AG09309 (cell line): Measurements from ENCODE around the gene DENND4B.

Source experiments
- DNase-seq: peaks from one replicate; pipeline ENCODE4 v3.0.0-alpha.2; 2010; ENCODE audit warnings: low read depth
- H3K4me3 ChIP-seq: 2 replicates; pipeline ENCODE4 v1.5.1; 2011; ENCODE audit warnings: mild to moderate bottlenecking, low read depth, low read length, moderate library complexity; ENCODE audit not compliant: control insufficient read depth
- CTCF ChIP-seq: IDR thresholded peaks from 2 replicates; pipeline ENCODE4 v1.5.1; 2011; ENCODE audit warnings: mild to moderate bottlenecking, low read depth, low read length, inconsistent platforms; ENCODE audit not compliant: insufficient read depth, control insufficient read depth; ENCODE audit errors: missing control alignments

DENND4B gene

GRCh38 chr1:153968408-153968807 is 21.9 kb upstream of the DENND4B start:
- no peak for DNase-seq
- TF ChIP-seq CTCF, result no peak
- peak overlapping the region; percentile 62 for H3K4me3 ChIP-seq

DNA sequence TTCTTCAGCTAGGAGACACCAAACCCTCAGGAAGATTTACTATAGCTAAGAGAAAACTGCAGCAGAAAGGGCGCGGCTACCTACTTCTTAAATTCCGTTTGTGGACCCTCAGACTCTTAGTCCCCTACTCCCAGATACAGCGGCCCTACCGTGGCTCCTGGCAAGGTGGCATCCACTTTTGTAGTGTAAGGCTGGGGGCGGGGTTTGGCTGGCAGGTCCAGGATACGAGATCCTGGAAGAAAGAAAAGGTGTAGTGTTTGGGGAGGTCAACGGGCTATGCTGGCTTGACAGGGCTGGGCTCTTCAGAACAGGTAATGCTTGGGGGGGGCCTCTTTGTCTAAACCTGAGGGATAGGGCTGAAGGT is 21.5 kb upstream of the DENND4B start:
- DNase-seq, result no peak
- no peak for TF ChIP-seq CTCF
- H3K4me3 ChIP-seq, result peak overlapping the region; percentile 62

GRCh38 chr1:153967107-153967999 is 20.8 kb upstream of the DENND4B start, which contains the start of gene CREB3L4:
TSS of gene CREB3L4 (plus strand) at chr1:153967902. CDS start at chr1:153968526, 624 bp downstream.
- TF ChIP-seq CTCF, result peak; percentile 42
- DNase-seq, result peak; percentile 89
- peak within 1 kb of the TSS; percentile 62 for H3K4me3 ChIP-seq

GRCh38 chr1:153963850-153964331 is 17.4 kb upstream of the DENND4B start:
- DNase-seq, result no peak
- H3K4me3 ChIP-seq, result peak overlapping the region; percentile 81
- TF ChIP-seq CTCF, result no peak

DNA sequence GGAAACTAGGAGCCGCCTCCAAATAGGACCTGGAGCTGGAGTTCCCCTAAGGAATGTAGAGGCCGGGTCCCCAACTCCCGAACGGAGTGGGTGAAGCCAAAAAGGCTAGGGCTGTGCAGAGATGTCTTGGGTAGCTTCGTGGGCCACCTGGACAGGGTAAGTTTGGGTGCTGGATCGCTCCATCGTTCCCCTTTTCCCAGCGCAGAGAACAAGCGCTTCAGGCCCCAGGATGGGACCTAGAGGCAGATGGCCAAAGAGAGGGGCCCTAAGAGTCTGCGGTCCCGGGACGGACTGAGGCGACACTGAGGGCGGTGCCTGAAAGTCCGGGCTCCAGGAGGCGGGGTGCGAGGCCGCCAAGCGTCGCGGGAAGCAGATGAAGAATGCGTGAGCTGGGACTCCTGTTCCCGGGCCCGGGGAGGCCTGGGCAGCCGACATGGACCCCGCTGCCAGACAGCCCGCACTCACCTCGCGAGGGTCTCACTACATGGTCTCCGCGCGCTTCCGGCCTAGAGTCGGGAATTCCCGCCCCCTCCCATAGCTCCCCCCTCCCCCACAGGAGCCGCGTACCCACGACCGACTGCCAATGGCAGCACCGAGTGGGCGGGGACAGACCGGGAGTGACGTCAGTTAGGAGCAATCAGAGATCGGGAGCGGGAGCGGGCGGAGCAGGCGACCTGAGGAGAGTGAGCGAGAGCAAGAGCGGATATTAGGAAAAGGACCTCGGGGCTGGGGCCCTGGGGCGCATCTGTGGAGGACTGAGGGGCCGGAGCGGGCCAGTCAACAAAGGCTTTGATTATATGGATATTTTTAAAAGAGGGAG is 16.7 kb upstream of the DENND4B start, which contains the start of gene SLC39A1:
Gene SLC39A1, minus strand, starts transcription at position 508 of the 820 bp plus-strand sequence. CDS start 822 bp downstream, outside the sequence.
- peak within 1 kb of the TSS; percentile 81 for H3K4me3 ChIP-seq
- TF ChIP-seq CTCF, result no peak
- DNase-seq, result peak; percentile 80

DNA sequence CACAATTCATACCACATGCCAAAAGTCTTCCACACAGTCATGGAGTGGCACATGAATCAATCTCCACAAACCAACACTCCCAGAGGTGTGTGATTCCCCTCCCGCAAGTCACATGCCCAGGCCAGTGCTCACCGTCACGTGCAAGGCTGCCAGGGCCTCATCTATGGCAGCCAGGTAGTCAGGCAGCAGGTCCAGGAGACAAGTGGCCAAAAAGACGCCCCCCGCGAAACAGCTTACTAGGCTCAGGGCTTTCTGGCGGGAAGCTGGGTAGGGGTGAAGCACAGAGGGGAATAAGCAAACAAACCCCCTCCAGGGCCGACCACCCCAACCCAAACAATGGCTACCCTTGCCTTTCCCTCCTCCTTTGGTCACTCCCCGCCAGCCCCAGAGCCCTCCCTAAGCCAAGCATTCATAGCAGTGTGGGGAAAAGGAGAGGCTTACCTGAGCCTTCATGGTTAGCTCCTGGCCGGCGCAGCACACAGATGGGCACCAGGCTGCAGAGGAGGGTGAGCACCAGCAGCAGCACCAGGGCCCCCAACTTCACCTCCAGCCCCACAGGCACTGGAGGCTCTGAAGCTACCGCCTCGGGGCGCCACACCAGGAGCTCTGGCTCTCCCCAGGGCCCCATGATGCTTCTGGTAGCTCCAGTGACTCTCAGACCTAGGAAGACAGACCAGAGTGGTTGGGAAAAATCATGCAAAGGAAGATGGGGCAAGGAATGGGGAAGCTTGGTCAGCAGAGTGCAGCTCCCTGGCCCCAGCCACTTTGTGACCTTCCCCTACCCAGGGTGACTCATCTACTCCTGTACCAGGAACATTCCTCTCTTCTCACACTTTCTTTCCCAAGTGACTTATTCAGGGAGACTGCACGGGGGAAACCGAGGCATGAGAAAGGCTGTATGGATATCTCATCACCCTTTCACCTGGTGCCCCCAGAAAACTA is 15.8 kb upstream of the DENND4B start:
- no peak for DNase-seq
- TF ChIP-seq CTCF, result no peak
- H3K4me3 ChIP-seq, result peak overlapping the region; percentile 81
